ENCODE results near the gene STIM2.

The STIM2 gene

GRCh38 chr4:27006646-27007045 is 146.0 kb downstream of the STIM2 start:
- Histone ChIP-seq H3K36me3 (ENCODE audit: control insufficient read depth in 4 of 4, insufficient read depth in 4 of 4, low read length in 3 of 4) (peaks cover 0 to 6% (median 1%) of the 10 kb centered on the region in 4 experiments), H3K4me3 (ENCODE audit: control insufficient read depth in 1 of 7, extremely low read depth in 1 of 7, insufficient read depth in 4 of 7, low read depth in 2 of 7, low read length in 6 of 7) (no peak overlapping the region), H3K9me3 (ENCODE audit: control extremely low read depth in 1 of 5, control insufficient read depth in 4 of 5, insufficient read depth in 2 of 5, low read depth in 1 of 5, low read length in 4 of 5) (no peaks in the 10 kb centered on the region), H3K27ac (ENCODE audit: insufficient read depth in 1 of 2, low read depth in 1 of 2, low read length in 2 of 2, poor library complexity in 1 of 2, severe bottlenecking in 2 of 2) (no peak overlapping the region), H3K4me1 (ENCODE audit: control extremely low read depth in 1 of 4, control insufficient read depth in 4 of 4, insufficient read depth in 4 of 4, low read length in 3 of 4) (peaks cover 2 to 12% (median 6%) of the 10 kb centered on the region in 4 experiments), H3K27me3 (replicated peaks in 2 of 5; ENCODE audit: control insufficient read depth in 4 of 5, insufficient read depth in 5 of 5, low read length in 4 of 5) (no peaks in the 10 kb centered on the region)
- CTCF ChIA-PET, result interaction anchor here (0.9 to 3.3 kb wide), 6 partner anchors 12 to 978 kb away, joined by 3 to 16 read pairs (median 5); no protein-coding TSS in a partner anchor
- POLR2A ChIA-PET, result no interaction called here
- 0% methylated on average over 1 of the region's 2 CpGs for WGBS (ENCODE audit: insufficient coverage)
- no peak for DNase-seq

- Histone ChIP-seq H3K27ac (ENCODE audit: insufficient read depth in 1 of 2, low read depth in 1 of 2, low read length in 2 of 2, poor library complexity in 1 of 2, severe bottlenecking in 2 of 2) (no peak overlapping the region), H3K27me3 (replicated peaks in 2 of 5; ENCODE audit: control insufficient read depth in 4 of 5, insufficient read depth in 5 of 5, low read length in 4 of 5) (no peaks in the 10 kb centered on the region), H3K4me3 (ENCODE audit: control insufficient read depth in 1 of 7, extremely low read depth in 1 of 7, insufficient read depth in 4 of 7, low read depth in 2 of 7, low read length in 6 of 7) (no peak overlapping the region), H3K9me3 (ENCODE audit: control extremely low read depth in 1 of 5, control insufficient read depth in 4 of 5, insufficient read depth in 2 of 5, low read depth in 1 of 5, low read length in 4 of 5) (no peaks in the 10 kb centered on the region), H3K36me3 (ENCODE audit: control insufficient read depth in 4 of 4, insufficient read depth in 4 of 4, low read length in 3 of 4) (peaks cover 0 to 6% (median 1%) of the 10 kb centered on the region in 4 experiments), H3K4me1 (ENCODE audit: control extremely low read depth in 1 of 4, control insufficient read depth in 4 of 4, insufficient read depth in 4 of 4, low read length in 3 of 4) (peaks cover 2 to 12% (median 6%) of the 10 kb centered on the region in 4 experiments)
- ChIA-PET CTCF (interaction anchor here (0.7 to 3.3 kb wide), 7 partner anchors 9 to 1594 kb away, joined by 3 to 16 read pairs (median 4); no protein-coding TSS in a partner anchor), POLR2A (no interaction called here)
- WGBS (ENCODE audit: insufficient coverage), result no CpG with 5 or more reads among the region's 3 CpGs
- no peak for DNase-seq
Observed at GRCh38 chr4:27007507-27007906, 146.9 kb downstream of the STIM2 start.

GRCh38 chr4:27008679-27009078 is 148.0 kb downstream of the STIM2 start:
- H3K27ac ChIP-seq (ENCODE audit: insufficient read depth in 1 of 2, low read depth in 1 of 2, low read length in 2 of 2, poor library complexity in 1 of 2, severe bottlenecking in 2 of 2), result no peak overlapping the region
- peaks cover 0 to 6% (median 1%) of the 10 kb centered on the region in 4 experiments for H3K36me3 ChIP-seq (ENCODE audit: control insufficient read depth in 4 of 4, insufficient read depth in 4 of 4, low read length in 3 of 4)
- no peak overlapping the region for H3K4me3 ChIP-seq (ENCODE audit: control insufficient read depth in 1 of 7, extremely low read depth in 1 of 7, insufficient read depth in 4 of 7, low read depth in 2 of 7, low read length in 6 of 7)
- peaks cover 0 to 4% (median 1%) of the 10 kb centered on the region in 4 experiments for H3K4me1 ChIP-seq (ENCODE audit: control extremely low read depth in 1 of 4, control insufficient read depth in 4 of 4, insufficient read depth in 4 of 4, low read length in 3 of 4)
- ChIA-PET POLR2A (no interaction called here), CTCF (interaction anchor here (1.4 to 2.0 kb wide), 4 partner anchors 10 to 288 kb away, joined by 4 to 7 read pairs (median 6); no protein-coding TSS in a partner anchor)
- no peak for DNase-seq
- no peaks in the 10 kb centered on the region for H3K9me3 ChIP-seq (ENCODE audit: control extremely low read depth in 1 of 5, control insufficient read depth in 4 of 5, insufficient read depth in 2 of 5, low read depth in 1 of 5, low read length in 4 of 5)
- WGBS (ENCODE audit: insufficient coverage), result 92% methylated on average over 3 of the region's 4 CpGs
- no peaks in the 10 kb centered on the region for H3K27me3 ChIP-seq (replicated peaks in 2 of 5; ENCODE audit: control insufficient read depth in 4 of 5, insufficient read depth in 5 of 5, low read length in 4 of 5)

- 70% methylated on average over 2 of the region's 4 CpGs for WGBS (ENCODE audit: insufficient coverage)
Observed at GRCh38 chr4:27009539-27009938, 148.9 kb downstream of the STIM2 start.

GRCh38 chr4:27010334-27010940 is 149.8 kb downstream of the STIM2 start:
- peaks cover 0 to 4% (median 1%) of the 10 kb centered on the region in 4 experiments for H3K36me3 ChIP-seq (ENCODE audit: control insufficient read depth in 4 of 4, insufficient read depth in 4 of 4, low read length in 3 of 4)
- no peak overlapping the region for H3K4me3 ChIP-seq (ENCODE audit: control insufficient read depth in 1 of 7, extremely low read depth in 1 of 7, insufficient read depth in 4 of 7, low read depth in 2 of 7, low read length in 6 of 7)
- peak; percentile 63 to 81 (median 73) for DNase-seq
- 55% methylated on average over 5 of the region's 6 CpGs for WGBS (ENCODE audit: insufficient coverage)
- no peak overlapping the region for H3K27ac ChIP-seq (ENCODE audit: insufficient read depth in 1 of 2, low read depth in 1 of 2, low read length in 2 of 2, poor library complexity in 1 of 2, severe bottlenecking in 2 of 2)
- H3K27me3 ChIP-seq (replicated peaks in 2 of 5; ENCODE audit: control insufficient read depth in 4 of 5, insufficient read depth in 5 of 5, low read length in 4 of 5), result no peaks in the 10 kb centered on the region
- H3K4me1 ChIP-seq (ENCODE audit: control extremely low read depth in 1 of 4, control insufficient read depth in 4 of 4, insufficient read depth in 4 of 4, low read length in 3 of 4), result no peaks in the 10 kb centered on the region
- no peaks in the 10 kb centered on the region for H3K9me3 ChIP-seq (ENCODE audit: control extremely low read depth in 1 of 5, control insufficient read depth in 4 of 5, insufficient read depth in 2 of 5, low read depth in 1 of 5, low read length in 4 of 5)
- CTCF ChIA-PET, result interaction anchor here (0.6 to 2.0 kb wide), 14 partner anchors 8 to 981 kb away, joined by 3 to 10 read pairs (median 4); no protein-coding TSS in a partner anchor
- POLR2A ChIA-PET, result no interaction called here

More at GRCh38 chr4:27009539-27009938, 148.9 kb downstream of the STIM2 start:
- no peaks in the 10 kb centered on the region for H3K27me3 ChIP-seq (replicated peaks in 2 of 5; ENCODE audit: control insufficient read depth in 4 of 5, insufficient read depth in 5 of 5, low read length in 4 of 5)
- H3K36me3 ChIP-seq (ENCODE audit: control insufficient read depth in 4 of 4, insufficient read depth in 4 of 4, low read length in 3 of 4), result peaks cover 0 to 6% (median 1%) of the 10 kb centered on the region in 4 experiments
- no peaks in the 10 kb centered on the region for H3K9me3 ChIP-seq (ENCODE audit: control extremely low read depth in 1 of 5, control insufficient read depth in 4 of 5, insufficient read depth in 2 of 5, low read depth in 1 of 5, low read length in 4 of 5)
- no peaks in the 10 kb centered on the region for H3K4me1 ChIP-seq (ENCODE audit: control extremely low read depth in 1 of 4, control insufficient read depth in 4 of 4, insufficient read depth in 4 of 4, low read length in 3 of 4)
- DNase-seq, result no peak
- ChIA-PET POLR2A (no interaction called here), CTCF (interaction anchor here (0.8 to 2.0 kb wide), 11 partner anchors 10 to 980 kb away, joined by 3 to 10 read pairs (median 4); no protein-coding TSS in a partner anchor)
- no peak overlapping the region for H3K27ac ChIP-seq (ENCODE audit: insufficient read depth in 1 of 2, low read depth in 1 of 2, low read length in 2 of 2, poor library complexity in 1 of 2, severe bottlenecking in 2 of 2)
- H3K4me3 ChIP-seq (ENCODE audit: control insufficient read depth in 1 of 7, extremely low read depth in 1 of 7, insufficient read depth in 4 of 7, low read depth in 2 of 7, low read length in 6 of 7), result no peak overlapping the region

- Histone ChIP-seq H3K27me3 (replicated peaks in 2 of 5; ENCODE audit: control insufficient read depth in 4 of 5, insufficient read depth in 5 of 5, low read length in 4 of 5) (no peaks in the 10 kb centered on the region), H3K36me3 (ENCODE audit: control insufficient read depth in 4 of 4, insufficient read depth in 4 of 4, low read length in 3 of 4) (peaks cover 0 to 4% (median 1%) of the 10 kb centered on the region in 4 experiments), H3K4me1 (ENCODE audit: control extremely low read depth in 1 of 4, control insufficient read depth in 4 of 4, insufficient read depth in 4 of 4, low read length in 3 of 4) (no peaks in the 10 kb centered on the region), H3K4me3 (ENCODE audit: control insufficient read depth in 1 of 7, extremely low read depth in 1 of 7, insufficient read depth in 4 of 7, low read depth in 2 of 7, low read length in 6 of 7) (no peak overlapping the region), H3K27ac (ENCODE audit: insufficient read depth in 1 of 2, low read depth in 1 of 2, low read length in 2 of 2, poor library complexity in 1 of 2, severe bottlenecking in 2 of 2) (no peak overlapping the region), H3K9me3 (ENCODE audit: control extremely low read depth in 1 of 5, control insufficient read depth in 4 of 5, insufficient read depth in 2 of 5, low read depth in 1 of 5, low read length in 4 of 5) (no peaks in the 10 kb centered on the region)
- ChIA-PET POLR2A (no interaction called here), CTCF (no interaction called here)
- no peak for DNase-seq
- WGBS (ENCODE audit: insufficient coverage), result 100% methylated on average over 1 of the region's 3 CpGs
Observed at GRCh38 chr4:27011401-27011800, 150.8 kb downstream of the STIM2 start.

- ChIA-PET POLR2A (no interaction called here), CTCF (no interaction called here)
- peaks cover 0 to 4% (median 4%) of the 10 kb centered on the region in 4 experiments for H3K36me3 ChIP-seq (ENCODE audit: control insufficient read depth in 4 of 4, insufficient read depth in 4 of 4, low read length in 3 of 4)
- DNase-seq, result no peak
- peaks cover 0 to 3% (median 0%) of the 10 kb centered on the region in 4 experiments for H3K4me1 ChIP-seq (ENCODE audit: control extremely low read depth in 1 of 4, control insufficient read depth in 4 of 4, insufficient read depth in 4 of 4, low read length in 3 of 4)
- no CpG with 5 or more reads among the region's 4 CpGs for WGBS (ENCODE audit: insufficient coverage)
- H3K27me3 ChIP-seq (replicated peaks in 2 of 5; ENCODE audit: control insufficient read depth in 4 of 5, insufficient read depth in 5 of 5, low read length in 4 of 5), result no peaks in the 10 kb centered on the region
- no peak overlapping the region for H3K27ac ChIP-seq (ENCODE audit: insufficient read depth in 1 of 2, low read depth in 1 of 2, low read length in 2 of 2, poor library complexity in 1 of 2, severe bottlenecking in 2 of 2)
- no peaks in the 10 kb centered on the region for H3K9me3 ChIP-seq (ENCODE audit: control extremely low read depth in 1 of 5, control insufficient read depth in 4 of 5, insufficient read depth in 2 of 5, low read depth in 1 of 5, low read length in 4 of 5)
- no peak overlapping the region for H3K4me3 ChIP-seq (ENCODE audit: control insufficient read depth in 1 of 7, extremely low read depth in 1 of 7, insufficient read depth in 4 of 7, low read depth in 2 of 7, low read length in 6 of 7)
Observed at GRCh38 chr4:27013012-27013411, 152.4 kb downstream of the STIM2 start.

Data from common myeloid progenitor, CD34-positive (primary cell).